Measurements from ENCODE around the gene SBNO2.

The SBNO2 gene

DNA sequence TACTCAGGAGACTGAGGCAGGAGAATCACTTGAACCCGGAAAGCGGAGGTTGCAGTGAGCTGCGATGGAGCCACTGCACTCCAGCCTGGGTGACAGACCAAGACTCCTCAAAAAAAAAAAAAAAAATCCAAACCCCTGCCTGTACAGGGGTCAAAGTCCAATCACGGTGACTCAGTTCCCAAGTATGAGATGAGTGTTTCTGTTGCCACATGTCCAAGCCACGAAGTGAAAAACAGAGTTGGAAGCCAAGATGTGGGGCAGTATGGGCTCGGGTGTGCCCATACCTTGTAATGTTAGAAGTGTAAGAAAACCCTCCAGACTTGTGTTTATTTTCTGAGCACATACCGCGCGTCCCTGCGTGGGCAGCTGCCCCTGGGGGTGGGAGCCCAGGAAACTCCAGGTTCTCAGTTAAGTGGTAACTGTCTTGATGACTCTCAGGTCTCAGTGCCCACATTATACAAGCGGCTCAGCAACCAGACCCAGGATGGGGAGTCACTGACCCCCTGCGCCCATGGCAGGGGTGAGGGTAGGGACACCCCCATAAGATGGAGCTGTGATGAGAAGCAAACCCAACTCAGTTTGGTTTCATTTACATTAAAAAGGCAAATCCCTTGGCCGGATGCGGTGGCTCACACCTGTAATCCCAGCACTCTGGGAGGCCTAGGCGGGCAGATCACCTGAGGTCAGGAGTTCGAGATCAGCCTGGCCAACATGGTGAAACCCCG is 71.5 kb downstream of the SBNO2 start:
- peak overlapping the region; percentile 15 for H3K4me3 ChIP-seq (ENCODE audit: low read length)
- peak; percentile 98 for DNase-seq (ENCODE audit: low read depth)
- TF ChIP-seq, protein P1, sequence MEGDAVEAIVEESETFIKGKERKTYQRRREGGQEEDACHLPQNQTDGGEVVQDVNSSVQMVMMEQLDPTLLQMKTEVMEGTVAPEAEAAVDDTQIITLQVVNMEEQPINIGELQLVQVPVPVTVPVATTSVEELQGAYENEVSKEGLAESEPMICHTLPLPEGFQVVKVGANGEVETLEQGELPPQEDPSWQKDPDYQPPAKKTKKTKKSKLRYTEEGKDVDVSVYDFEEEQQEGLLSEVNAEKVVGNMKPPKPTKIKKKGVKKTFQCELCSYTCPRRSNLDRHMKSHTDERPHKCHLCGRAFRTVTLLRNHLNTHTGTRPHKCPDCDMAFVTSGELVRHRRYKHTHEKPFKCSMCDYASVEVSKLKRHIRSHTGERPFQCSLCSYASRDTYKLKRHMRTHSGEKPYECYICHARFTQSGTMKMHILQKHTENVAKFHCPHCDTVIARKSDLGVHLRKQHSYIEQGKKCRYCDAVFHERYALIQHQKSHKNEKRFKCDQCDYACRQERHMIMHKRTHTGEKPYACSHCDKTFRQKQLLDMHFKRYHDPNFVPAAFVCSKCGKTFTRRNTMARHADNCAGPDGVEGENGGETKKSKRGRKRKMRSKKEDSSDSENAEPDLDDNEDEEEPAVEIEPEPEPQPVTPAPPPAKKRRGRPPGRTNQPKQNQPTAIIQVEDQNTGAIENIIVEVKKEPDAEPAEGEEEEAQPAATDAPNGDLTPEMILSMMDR (conservative IDR thresholded peaks at IDR 0.05; ENCODE audit: low read depth, low read length): no peak

GRCh38 chr19:1101337-1101698 is 72.8 kb downstream of the SBNO2 start:
- no peak for DNase-seq (ENCODE audit: low read depth)
- no peak overlapping the region for H3K4me3 ChIP-seq (ENCODE audit: low read length)
- TF ChIP-seq, protein P1 (conservative IDR thresholded peaks at IDR 0.05; ENCODE audit: low read depth, low read length): no peak

DNA sequence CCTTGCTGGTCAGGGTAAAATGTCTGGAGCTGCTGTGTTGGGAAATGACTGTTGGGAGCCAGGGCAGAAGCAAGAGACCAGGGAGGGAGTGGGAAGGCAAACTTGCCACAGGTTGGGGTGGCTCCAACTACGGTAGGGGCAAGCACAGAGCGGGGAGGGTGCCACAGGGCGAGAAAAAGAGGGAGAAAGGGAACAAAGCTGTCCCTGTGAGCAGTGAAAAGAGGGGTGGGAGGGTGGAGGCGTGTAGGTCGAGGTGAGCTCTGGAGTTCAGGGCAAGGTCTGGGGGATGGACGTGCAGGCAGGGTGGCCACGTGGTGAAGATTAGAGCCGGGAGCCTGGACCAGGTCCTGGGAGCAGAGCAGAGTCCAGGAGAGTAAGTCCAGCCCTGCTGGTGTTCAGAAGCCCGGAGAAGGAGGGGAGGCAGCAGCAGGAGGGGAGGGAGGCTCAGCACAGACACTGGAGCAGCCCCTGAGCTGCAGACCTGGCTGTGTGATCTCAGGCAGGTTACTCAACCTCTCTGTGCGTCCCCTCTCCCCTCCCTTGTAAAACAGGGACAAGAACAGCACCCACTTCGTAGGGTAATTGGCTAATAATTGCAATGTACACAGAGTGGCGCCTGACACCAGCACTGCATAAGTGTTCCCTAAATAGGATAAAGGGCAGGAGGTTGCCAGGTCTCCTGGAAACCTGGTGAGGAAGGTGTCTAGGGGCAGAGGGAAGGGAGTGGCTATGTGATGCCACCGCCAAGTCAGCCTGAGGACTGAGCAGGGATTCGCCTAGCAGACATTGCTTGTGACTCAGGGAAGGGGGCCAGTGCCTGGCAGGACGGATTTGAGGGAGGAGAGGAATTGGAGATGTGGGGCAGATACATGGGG is 75.7 kb downstream of the SBNO2 start:
- TF ChIP-seq, protein P1 (conservative IDR thresholded peaks at IDR 0.05; ENCODE audit: low read depth, low read length): no peak
- no peak overlapping the region for H3K4me3 ChIP-seq (ENCODE audit: low read length)
- peak; percentile 69 for DNase-seq (ENCODE audit: low read depth)

DNA sequence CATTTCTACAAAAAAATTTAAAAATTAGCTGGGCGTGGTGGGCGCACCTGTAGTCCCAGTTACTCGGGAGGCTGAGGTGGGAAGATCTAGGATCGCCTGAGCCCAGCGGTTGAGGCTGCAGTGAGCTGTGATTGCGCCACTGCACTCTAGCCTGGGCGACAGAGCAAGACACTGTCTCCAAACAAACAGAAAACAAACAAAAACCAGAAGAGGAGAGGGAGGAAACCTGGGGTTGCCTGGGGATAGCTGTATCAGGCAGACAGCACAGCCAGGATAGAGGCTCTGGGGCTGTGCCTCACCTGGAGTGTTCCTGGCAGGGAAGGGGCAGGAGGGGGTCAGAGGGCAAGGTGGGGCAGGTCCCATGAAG is 76.3 kb downstream of the SBNO2 start:
- TF ChIP-seq, protein P1 (conservative IDR thresholded peaks at IDR 0.05; ENCODE audit: low read depth, low read length): no peak
- H3K4me3 ChIP-seq (ENCODE audit: low read length): no peak overlapping the region
- no peak for DNase-seq (ENCODE audit: low read depth)

DNA sequence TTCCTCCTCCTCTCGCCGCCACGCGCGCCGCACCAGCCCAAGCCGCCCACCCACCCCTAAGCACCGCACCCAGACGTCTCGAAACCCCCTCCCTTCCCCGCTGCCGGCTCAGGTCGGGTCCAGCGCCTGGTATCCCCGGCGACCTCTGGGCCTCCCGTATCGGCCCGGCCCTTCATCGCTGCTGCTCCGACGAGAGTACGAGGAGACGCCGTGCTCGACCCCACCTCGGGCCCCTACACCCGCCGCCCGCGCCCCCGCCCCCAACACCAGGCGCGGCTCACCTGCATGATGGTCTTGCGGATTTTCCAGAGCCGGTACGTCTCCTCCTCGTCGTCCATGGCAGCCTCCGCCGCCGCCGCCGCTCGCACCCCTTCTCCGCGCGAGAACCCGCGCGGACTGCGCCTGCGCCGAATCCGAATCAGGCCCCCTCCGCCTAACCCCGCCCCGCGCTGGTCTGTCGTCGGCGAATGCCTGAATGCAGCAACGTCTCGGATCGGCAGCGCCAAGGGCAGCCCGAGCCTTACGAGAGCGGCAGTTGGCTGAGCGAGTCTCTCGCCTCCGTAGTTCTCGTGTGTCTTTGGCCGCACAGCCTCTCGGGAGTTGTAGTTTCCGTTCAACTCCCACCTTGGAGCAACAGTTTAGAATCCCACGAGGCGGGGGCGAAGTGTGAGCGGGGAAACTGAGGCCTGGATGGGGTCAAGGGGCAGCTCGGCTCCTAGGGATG is 78.9 kb downstream of the SBNO2 start, which contains the start of gene POLR2E:
POLR2E (minus strand) TSS at position 398 of the 724 bp plus-strand sequence; CDS start at position 338, 60 bp downstream.
- peak; percentile 91 for DNase-seq (ENCODE audit: low read depth)
- TF ChIP-seq, protein P1 (conservative IDR thresholded peaks at IDR 0.05; ENCODE audit: low read depth, low read length): no peak
- H3K4me3 ChIP-seq (ENCODE audit: low read length): peak within 1 kb of the TSS; percentile 93

- H3K4me3 ChIP-seq (ENCODE audit: low read length): peak overlapping the region; percentile 93
- DNase-seq (ENCODE audit: low read depth): no peak
- TF ChIP-seq, protein P1 (conservative IDR thresholded peaks at IDR 0.05; ENCODE audit: low read depth, low read length): no peak
Measured at GRCh38 chr19:1094655-1094977, 79.5 kb downstream of the SBNO2 start.

Data from retinal pigment epithelial cell (primary cell).